H9 (cell line): ENCODE results near the gene NDUFC2. TPM values are rescaled to one million over a fixed set of nuclear protein-coding genes. Genes with fewer than 3 reads are reported as not detected.
A peak's percentile ranks its signal among the peaks of the same experiment; 100 is the strongest.

Source experiments
- DNase-seq: peaks from one replicate; pipeline ENCODE4 v3.0.0-alpha.2; 2017
- H2AFZ ChIP-seq: one replicate; pipeline ENCODE4 v1.6.1; 2013; ENCODE audit warnings: mild to moderate bottlenecking, low read length, control low read depth, moderate library complexity
- H2AK5ac ChIP-seq: 2 replicates; pipeline ENCODE4 v1.6.1; 2013; ENCODE audit warnings: low read length, control low read depth, mixed read lengths; ENCODE audit not compliant: insufficient read length
- H2BK120ac ChIP-seq: one replicate; pipeline ENCODE4 v1.6.1; 2013; ENCODE audit warnings: low read depth, mild to moderate bottlenecking, low read length, control low read depth, inconsistent platforms; ENCODE audit not compliant: poor library complexity, severe bottlenecking
- H2BK12ac ChIP-seq: 2 replicates; pipeline ENCODE4 v1.6.1; 2013; ENCODE audit warnings: low read length, control low read depth, mixed read lengths, low read depth; ENCODE audit not compliant: insufficient read length
- H2BK15ac ChIP-seq: 2 replicates; pipeline ENCODE4 v1.6.1; 2013; ENCODE audit warnings: low read depth, low read length, control low read depth
- H2BK20ac ChIP-seq: one replicate; pipeline ENCODE4 v1.6.1; 2013; ENCODE audit warnings: low read depth, mild to moderate bottlenecking, low read length, control low read depth, inconsistent platforms; ENCODE audit not compliant: poor library complexity, severe bottlenecking
- H2BK5ac ChIP-seq: 2 replicates; pipeline ENCODE4 v1.6.1; 2013; ENCODE audit warnings: low read length, control low read depth, mixed read lengths; ENCODE audit not compliant: insufficient read length
- H3K14ac ChIP-seq: 2 replicates; pipeline ENCODE4 v1.6.1; 2013; ENCODE audit warnings: low read length, control low read depth; ENCODE audit not compliant: insufficient read depth
- H3K18ac ChIP-seq: 2 replicates; pipeline ENCODE4 v1.6.1; 2013; ENCODE audit warnings: low read depth, mild to moderate bottlenecking, mixed read lengths, low read length, control low read depth; ENCODE audit not compliant: insufficient read length
- H3K23ac ChIP-seq: 2 replicates; pipeline ENCODE4 v1.6.1; 2013; ENCODE audit warnings: low read length, control low read depth, mixed read lengths, low read depth; ENCODE audit not compliant: insufficient read length
- H3K23me2 ChIP-seq: 2 replicates; pipeline ENCODE4 v1.6.1; 2013; ENCODE audit warnings: low read depth, mild to moderate bottlenecking, mixed read lengths, low read length, control low read depth; ENCODE audit not compliant: insufficient read length, poor library complexity, severe bottlenecking
- H3K27ac ChIP-seq: 2 replicates; pipeline ENCODE4 v1.5.1; 2013; ENCODE audit warnings: low read length, control low read depth, mixed read lengths, low read depth; ENCODE audit not compliant: insufficient read length
- H3K27me3 ChIP-seq: 2 replicates; pipeline ENCODE4 v1.6.1; 2013; ENCODE audit warnings: low read length, control low read depth, inconsistent platforms; ENCODE audit not compliant: insufficient read depth
- H3K4ac ChIP-seq: 2 replicates; pipeline ENCODE4 v1.6.1; 2013; ENCODE audit warnings: low read depth, mild to moderate bottlenecking, control low read depth, inconsistent platforms, low read length, moderate library complexity
- H3K4me1 ChIP-seq: 2 replicates; pipeline ENCODE4 v1.6.1; 2013; ENCODE audit warnings: low read length, control low read depth, inconsistent platforms; ENCODE audit not compliant: insufficient read depth
- H3K4me2 ChIP-seq: 2 replicates; pipeline ENCODE4 v1.6.1; 2013; ENCODE audit warnings: low read length, control low read depth, mixed read lengths; ENCODE audit not compliant: insufficient read length, insufficient read depth
- H3K56ac ChIP-seq: 2 replicates; pipeline ENCODE4 v1.6.1; 2013; ENCODE audit warnings: low read depth, mild to moderate bottlenecking, mixed read lengths, low read length, control low read depth; ENCODE audit not compliant: insufficient read length
- H3K79me1 ChIP-seq: 2 replicates; pipeline ENCODE4 v1.6.1; 2013; ENCODE audit warnings: low read depth, mild to moderate bottlenecking, moderate library complexity, low read length, control low read depth, inconsistent platforms; ENCODE audit not compliant: insufficient read depth, poor library complexity, severe bottlenecking
- H3K79me2 ChIP-seq: 2 replicates; pipeline ENCODE4 v1.6.1; 2013; ENCODE audit warnings: low read length, control low read depth, inconsistent platforms; ENCODE audit not compliant: insufficient read depth
- H3K9ac ChIP-seq: 2 replicates; pipeline ENCODE4 v1.6.1; 2013; ENCODE audit warnings: low read length, control low read depth, mixed read lengths; ENCODE audit not compliant: insufficient read length; ENCODE audit errors: extremely low read depth
- H3K9me3 ChIP-seq: one replicate; pipeline ENCODE4 v1.6.1; 2013; ENCODE audit warnings: low read depth, low read length, inconsistent platforms; ENCODE audit not compliant: control insufficient read depth
- H3T11ph ChIP-seq: one replicate; pipeline ENCODE4 v1.6.1; 2013; ENCODE audit warnings: mild to moderate bottlenecking, low read length, control low read depth, inconsistent platforms
- H4K20me1 ChIP-seq: one replicate; pipeline ENCODE4 v1.6.1; 2013; ENCODE audit not compliant: control insufficient read depth, insufficient read length, insufficient read depth
- H4K5ac ChIP-seq: 2 replicates; pipeline ENCODE4 v1.6.1; 2013; ENCODE audit warnings: low read depth, mild to moderate bottlenecking, mixed read lengths, low read length, control low read depth; ENCODE audit not compliant: insufficient read length
- H4K8ac ChIP-seq: replicated peaks from 2 replicates; pipeline ENCODE4 v1.6.1; 2013; ENCODE audit warnings: low read length, control low read depth, mixed read lengths, low read depth; ENCODE audit not compliant: insufficient read length
- H4K91ac ChIP-seq: 2 replicates; pipeline ENCODE4 v1.6.1; 2013; ENCODE audit warnings: low read depth, mild to moderate bottlenecking, moderate library complexity, mixed read lengths, low read length, control low read depth; ENCODE audit not compliant: insufficient read length
- H3K27ac Mint-ChIP-seq, 3 experiments: 2 replicates in 2 of 3; 3 replicates in 1 of 3; pipeline ENCODE4 v1.8.0; 2020 to 2021; ENCODE audit warnings: mixed read lengths in 3 of 3, mild to moderate bottlenecking in 1 of 3, moderate library complexity in 1 of 3
- H3K27me3 Mint-ChIP-seq: 2 replicates; pipeline ENCODE4 v1.8.0; 2021; ENCODE audit warnings: low read depth, mild to moderate bottlenecking, moderate library complexity, mixed read lengths
- H3K36me3 Mint-ChIP-seq, 3 experiments: 2 replicates in 2 of 3; 3 replicates in 1 of 3; pipeline ENCODE4 v1.8.0; 2020 to 2021; ENCODE audit warnings: low read depth in 3 of 3, mixed read lengths in 3 of 3; ENCODE audit not compliant: insufficient read depth in 1 of 3
- H3K4me1 Mint-ChIP-seq, 2 experiments: 2 replicates each; pipeline ENCODE4 v1.8.0; 2020; ENCODE audit warnings: mixed read lengths in 2 of 2
- H3K4me3 Mint-ChIP-seq, 2 experiments: 2 replicates in 1 of 2; 3 replicates in 1 of 2; pipeline ENCODE4 v1.8.0; 2020 to 2021; ENCODE audit warnings: mild to moderate bottlenecking in 2 of 2, mixed read lengths in 2 of 2, moderate library complexity in 1 of 2
- H3K9me3 Mint-ChIP-seq, 2 experiments: 2 replicates in 1 of 2; 3 replicates in 1 of 2; pipeline ENCODE4 v1.8.0; 2020; ENCODE audit warnings: mild to moderate bottlenecking in 2 of 2, mixed read lengths in 2 of 2, moderate library complexity in 1 of 2
- CTCF ChIP-seq: fragments of 200-600 bp; sonication (generic); conservative IDR thresholded peaks from 3 replicates; pipeline ENCODE4 v1.8.0; 2021; ENCODE audit warnings: antibody characterized with exemption, mild to moderate bottlenecking
- WGBS: extraction: QIAGEN DNeasy Blood & Tissue Kit; methylation state at CpG from one replicate; pipeline ENCODE4 v1.1.7; 2013; ENCODE audit warnings: missing lambda C conversion rate, low lambda C conversion rate, mixed read lengths; ENCODE audit not compliant: insufficient read length; ENCODE audit errors: extremely low coverage; 5-methylcytosine and 5-hydroxymethylcytosine counted together
- long read RNA-seq: library from polyadenylated mRNA; unstranded; transcript quantifications from one replicate; pipeline ENCODE4 v2.0.0, GENCODE V29; 2020
- total RNA-seq: library from RNA; stranded (reverse); gene quantifications from 2 replicates; pipeline ENCODE4 v1.2.1, GENCODE V29; 2021

The NDUFC2 gene
- 247 and 260 TPM in 2 replicates for total RNA-seq
- long read RNA-seq, transcript NDUFC2-201 (3 exons, 2,518 nt) = major isoform, 65 of 88 reads
- long read RNA-seq, partial matches to known transcripts = 1 of 88 reads
- long read RNA-seq, other reads (novel, unspliced or antisense) = 22 of 88 reads

- H3K9me3 ChIP-seq = no peaks in the 10 kb centered on the region
- no peak within 1 kb of the TSS for H3K56ac ChIP-seq
- H3K9me3 Mint-ChIP-seq = no peaks in the 10 kb centered on the region; a peak in 1 of 5 replicates
- peak; percentile 70 for DNase-seq
- peak within 1 kb of the TSS; percentile 45 for H2AFZ ChIP-seq
- peak within 1 kb of the TSS; percentile 82 for H3K14ac ChIP-seq
- no CpG with 5 or more reads among the region's 68 CpGs for WGBS
- no peak for TF ChIP-seq CTCF
- peak within 1 kb of the TSS; percentile 91 to 92 for H3K4me3 Mint-ChIP-seq
- no peak within 1 kb of the TSS for H4K91ac ChIP-seq
- no peak within 1 kb of the TSS for H2BK5ac ChIP-seq
- H3K27ac ChIP-seq = peak within 1 kb of the TSS; percentile 1
- H3K79me2 ChIP-seq = peaks cover 17% of the 10 kb centered on the region; the same call in 1 of the 2 replicates
- H2BK15ac ChIP-seq = no peak within 1 kb of the TSS
- no peak within 1 kb of the TSS for H2BK20ac ChIP-seq
- no peaks in the 10 kb centered on the region for H3K27me3 ChIP-seq
- H2AK5ac ChIP-seq = no peak within 1 kb of the TSS
- H3K4me1 Mint-ChIP-seq = peaks cover 11 to 16% of the 10 kb centered on the region in 2 experiments
- peak within 1 kb of the TSS; percentile 87 for H3K9ac ChIP-seq
- no peak within 1 kb of the TSS for H3T11ph ChIP-seq
- no peak within 1 kb of the TSS for H4K8ac ChIP-seq
- no peak within 1 kb of the TSS for H2BK120ac ChIP-seq
- peak within 1 kb of the TSS; percentile 64 for H4K5ac ChIP-seq
- peaks cover 0 to 8% (median 4%) of the 10 kb centered on the region in 3 experiments; a peak in 4 of 7 replicates for H3K36me3 Mint-ChIP-seq
- H3K18ac ChIP-seq = peak within 1 kb of the TSS; percentile 74
- H3K23ac ChIP-seq = no peak within 1 kb of the TSS
- H2BK12ac ChIP-seq = no peak within 1 kb of the TSS
- H3K4me2 ChIP-seq = peak within 1 kb of the TSS; percentile 100
- peaks cover 10% of the 10 kb centered on the region for H3K27me3 Mint-ChIP-seq
- H3K4me1 ChIP-seq = no peaks in the 10 kb centered on the region
- no peaks in the 10 kb centered on the region for H3K79me1 ChIP-seq
- H3K4ac ChIP-seq = no peak within 1 kb of the TSS
- peaks cover 8% of the 10 kb centered on the region for H3K23me2 ChIP-seq
- no peaks in the 10 kb centered on the region for H4K20me1 ChIP-seq
- peak within 1 kb of the TSS; percentile 48 to 97 (median 94); a peak in 5 of 7 replicates for H3K27ac Mint-ChIP-seq
Measured at GRCh38 chr11:78079232-78080083, at the start of gene NDUFC2. NDUFC2 (minus strand) TSS chr11:78079862; CDS start chr11:78079744, 118 bp downstream.
